HPDE6-E6E7 (cell line): ENCODE data around the gene LCE6A.

ENCODE experiments used
- DNase-seq: peaks from one replicate; pipeline ENCODE4 v3.0.0; 2011; ENCODE audit warnings: missing footprints; ENCODE audit errors: extremely low spot score

Gene LCE6A

DNA sequence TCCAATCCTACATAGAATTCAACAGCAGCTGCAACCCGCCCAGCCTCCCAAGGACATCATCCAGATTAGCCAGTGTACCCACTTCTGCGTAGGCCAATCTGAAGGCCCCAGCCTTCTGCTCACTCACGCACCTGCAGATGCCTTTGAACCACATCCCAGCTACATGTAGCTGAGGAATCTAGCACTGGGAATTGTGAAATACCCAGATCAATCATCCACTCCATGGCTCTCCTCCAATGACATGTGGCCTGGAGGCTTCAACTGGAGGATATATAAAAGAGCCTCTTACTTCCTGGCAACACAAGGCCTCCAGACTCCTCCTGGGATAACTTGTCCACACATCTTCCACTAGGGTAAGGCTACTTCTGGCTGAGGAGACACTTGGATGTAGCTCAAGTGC is at the start of gene LCE6A:
Gene LCE6A, plus strand, starts transcription at position 301 of the 400 bp plus-strand sequence. CDS start 665 bp downstream, outside the sequence.
- no peak for DNase-seq

- no peak for DNase-seq
These were observed 47.0 kb upstream of the LCE6A start for GRCh38 chr1:152795686-152796085.

GRCh38 chr1:152796421-152796820 is 46.2 kb upstream of the LCE6A start, which contains the start of gene LCE1D:
LCE1D (plus strand) TSS chr1:152796721; CDS start chr1:152797795, 1,074 bp downstream.
- no peak for DNase-seq

DNA sequence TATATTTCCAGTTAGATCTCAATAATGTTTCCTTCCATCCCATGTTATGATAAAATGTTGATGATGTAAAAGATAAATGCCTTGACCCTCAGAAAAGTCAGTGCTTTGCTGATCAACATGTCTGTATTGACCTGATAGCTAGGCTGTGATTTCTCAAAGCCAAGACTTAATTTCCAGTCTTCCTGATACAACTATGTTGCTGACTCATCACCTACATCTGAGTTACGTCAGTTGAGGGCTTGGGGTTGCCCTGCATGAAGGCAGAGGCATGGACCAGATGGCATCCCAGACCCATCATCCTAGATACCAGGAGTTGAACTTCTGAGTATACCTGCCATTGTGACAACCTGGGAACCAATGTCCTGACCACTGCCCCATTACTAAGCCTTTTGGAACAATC is 41.3 kb upstream of the LCE6A start:
- no peak for DNase-seq

DNA sequence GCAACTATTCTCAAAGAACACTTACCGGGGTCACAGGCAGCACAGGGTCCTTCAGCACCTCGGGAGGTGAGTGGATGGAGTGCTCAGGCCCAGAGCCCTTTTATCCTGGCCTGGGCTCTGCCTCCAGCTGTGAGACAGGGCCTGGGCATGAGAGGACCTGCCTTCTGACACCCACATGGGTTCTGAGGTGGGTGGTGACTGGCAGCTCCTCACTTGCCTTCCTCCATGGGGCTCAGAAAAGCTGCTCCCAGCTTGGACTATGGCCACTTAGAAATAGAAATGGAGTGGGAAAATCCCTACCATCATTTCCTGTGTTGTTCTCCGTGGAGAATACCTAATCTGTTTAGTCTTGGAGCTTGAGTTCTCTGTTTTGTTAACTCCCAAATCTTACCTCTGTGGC is 36.1 kb upstream of the LCE6A start, which contains the start of gene LCE1C:
Gene LCE1C, minus strand, starts transcription at position 76 of the 400 bp plus-strand sequence. CDS start 1,173 bp downstream, outside the sequence.
- DNase-seq: no peak

GRCh38 chr1:152811050-152811449 is 31.6 kb upstream of the LCE6A start:
- peak; percentile 28 for DNase-seq

DNA sequence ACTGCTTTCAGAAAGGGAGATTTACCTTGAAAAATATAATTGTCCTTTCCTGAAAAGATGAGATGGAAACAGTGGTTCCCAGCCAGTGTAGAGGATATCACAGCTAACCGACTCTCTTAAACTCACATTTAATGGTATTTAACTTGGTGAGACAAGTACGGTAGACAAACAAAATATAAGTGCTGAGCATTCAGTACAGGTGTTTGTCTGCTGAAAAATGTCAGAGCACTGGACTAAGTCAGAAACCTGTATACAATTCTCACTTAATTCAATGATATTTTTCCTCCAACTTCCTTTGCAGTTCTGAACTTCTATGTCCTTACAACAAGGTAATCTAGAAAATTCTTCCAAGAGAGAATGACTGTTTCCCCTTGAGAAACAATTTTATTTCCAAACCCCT is 31.0 kb upstream of the LCE6A start, which contains the start of gene LCE1B:
Gene LCE1B, plus strand, starts transcription at position 301 of the 400 bp plus-strand sequence. CDS start 476 bp downstream, outside the sequence.
- DNase-seq: no peak

GRCh38 chr1:152817309-152817708 is 25.3 kb upstream of the LCE6A start:
- no peak for DNase-seq

GRCh38 chr1:152823294-152823693 is 19.4 kb upstream of the LCE6A start:
- DNase-seq: no peak

DNA sequence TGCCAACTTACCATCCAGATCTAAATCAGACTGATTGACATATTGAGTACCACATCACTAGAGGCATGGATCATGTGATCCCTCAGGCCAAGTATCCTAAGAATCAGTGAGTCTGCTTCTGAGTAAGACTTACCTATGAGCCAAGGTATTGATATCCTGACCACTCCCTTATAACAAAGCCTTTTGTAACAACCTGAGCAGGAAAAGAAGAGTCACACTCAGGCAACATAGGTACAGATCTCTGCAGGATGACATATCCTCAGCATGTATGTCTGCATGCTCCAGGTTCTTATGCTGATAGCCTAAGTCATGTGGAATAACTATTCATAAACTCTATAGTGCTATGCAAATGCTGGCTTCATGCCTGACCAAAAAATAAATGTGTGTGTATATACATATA is 17.7 kb upstream of the LCE6A start:
- DNase-seq: no peak

DNA sequence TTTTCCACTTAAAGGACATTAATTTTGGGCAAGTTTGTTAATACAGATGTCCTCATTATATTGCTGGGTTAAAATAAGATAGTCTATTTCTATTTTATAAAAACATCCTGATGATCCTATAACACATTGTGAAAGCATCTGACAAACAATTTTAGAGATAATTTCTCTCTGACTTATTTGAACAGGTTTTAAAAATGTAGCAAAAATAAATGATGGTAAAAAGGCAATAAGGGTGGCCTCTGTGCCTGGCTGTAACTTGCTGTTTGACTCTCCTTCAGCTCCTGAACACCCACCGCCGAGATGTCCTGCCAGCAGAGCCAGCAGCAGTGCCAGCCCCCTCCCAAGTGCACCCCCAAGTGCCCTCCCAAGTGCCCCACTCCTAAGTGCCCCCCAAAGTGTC is 15.5 kb upstream of the LCE6A start, which contains the start of gene LCE1A:
Gene LCE1A, plus strand, starts transcription at position 301 of the 400 bp plus-strand sequence. Its CDS starts 0 bp downstream, at position 301.
- DNase-seq: no peak

DNA sequence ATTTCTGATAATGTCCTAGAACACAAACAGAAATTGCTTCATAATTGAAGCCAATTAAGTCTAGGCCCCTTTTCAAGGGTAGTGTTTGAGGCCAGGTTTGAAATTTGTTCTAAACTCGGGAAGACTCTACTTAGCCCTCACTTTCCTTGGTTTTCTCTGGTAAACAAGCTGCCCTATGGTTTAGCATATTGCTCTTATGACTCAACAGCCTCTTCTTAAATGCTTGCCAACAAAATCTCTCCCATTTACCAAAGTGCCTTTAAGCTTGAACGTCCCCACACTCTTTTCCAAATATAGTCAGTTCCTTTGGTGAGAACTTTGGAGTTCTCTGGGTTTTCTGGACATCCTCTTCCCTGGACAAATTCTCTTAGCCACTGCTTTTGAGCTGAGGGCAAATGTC is 5.8 kb upstream of the LCE6A start:
- DNase-seq: no peak

- DNase-seq: no peak
These were observed 13.0 kb downstream of the LCE6A start for GRCh38 chr1:152855661-152856060.

- no peak for DNase-seq
These were observed 15.4 kb downstream of the LCE6A start for GRCh38 chr1:152858062-152858461.

DNA sequence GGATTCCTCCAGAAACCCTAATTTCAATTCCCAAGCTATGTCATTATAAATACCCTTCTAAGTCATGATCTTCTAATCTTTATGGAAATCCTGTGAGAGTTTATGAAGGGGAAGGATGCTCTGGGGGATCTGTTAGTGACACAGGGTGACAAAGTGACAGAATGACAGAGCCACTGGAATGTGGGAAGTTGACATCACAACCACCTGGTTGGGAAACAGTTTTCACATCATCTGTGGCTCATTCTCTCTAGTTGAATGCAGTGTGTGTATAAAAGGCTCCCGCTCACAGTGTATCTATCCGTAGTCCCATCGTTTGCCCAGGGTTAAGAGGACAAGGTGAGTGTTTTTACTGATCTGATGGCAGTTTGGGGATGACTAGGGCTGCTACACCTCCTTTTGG is 17.0 kb downstream of the LCE6A start, which contains the start of gene LCE7A:
Gene LCE7A, plus strand, starts transcription at position 301 of the 400 bp plus-strand sequence. CDS start 702 bp downstream, outside the sequence.
- no peak for DNase-seq

- DNase-seq: no peak
These were observed 17.5 kb downstream of the LCE6A start for GRCh38 chr1:152860129-152860528.

DNA sequence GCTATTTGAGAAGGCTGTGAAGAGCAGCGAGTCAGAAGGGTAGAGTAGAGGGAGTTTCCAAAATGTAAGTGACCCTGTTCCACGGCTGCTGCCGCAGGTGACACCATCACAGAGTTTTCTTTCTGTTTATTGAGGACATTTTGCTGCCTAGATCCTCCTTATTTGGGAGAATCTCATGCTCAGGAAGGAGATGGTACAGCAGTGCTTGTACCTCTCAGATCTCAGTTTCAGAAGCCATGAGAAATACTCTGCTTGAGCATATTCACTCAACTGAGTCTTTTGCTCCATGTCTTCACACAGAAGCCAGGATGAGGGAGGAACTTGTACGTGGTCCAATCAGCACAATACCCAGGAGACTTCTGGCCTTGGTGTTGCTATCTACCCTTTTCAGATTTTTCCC is 18.7 kb downstream of the LCE6A start:
- DNase-seq: no peak

DNA sequence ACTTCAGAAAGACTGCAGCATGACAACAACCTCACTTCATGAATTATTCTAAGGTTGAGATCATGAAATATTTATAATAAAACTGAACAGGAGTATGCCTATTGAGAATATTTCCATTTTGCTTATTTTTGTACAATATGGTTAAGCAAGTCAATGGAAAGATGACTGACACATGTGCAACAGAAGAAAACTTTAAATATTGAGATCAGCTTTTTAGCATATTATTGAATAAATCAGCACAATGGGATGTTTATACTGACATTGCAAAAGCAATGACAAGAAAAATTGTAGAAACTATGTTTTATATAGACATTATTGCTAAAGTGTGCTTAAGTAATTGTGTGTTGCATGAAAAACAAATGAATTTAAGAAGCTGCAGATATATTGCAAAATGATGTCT is 21.8 kb downstream of the LCE6A start:
- DNase-seq: no peak

DNA sequence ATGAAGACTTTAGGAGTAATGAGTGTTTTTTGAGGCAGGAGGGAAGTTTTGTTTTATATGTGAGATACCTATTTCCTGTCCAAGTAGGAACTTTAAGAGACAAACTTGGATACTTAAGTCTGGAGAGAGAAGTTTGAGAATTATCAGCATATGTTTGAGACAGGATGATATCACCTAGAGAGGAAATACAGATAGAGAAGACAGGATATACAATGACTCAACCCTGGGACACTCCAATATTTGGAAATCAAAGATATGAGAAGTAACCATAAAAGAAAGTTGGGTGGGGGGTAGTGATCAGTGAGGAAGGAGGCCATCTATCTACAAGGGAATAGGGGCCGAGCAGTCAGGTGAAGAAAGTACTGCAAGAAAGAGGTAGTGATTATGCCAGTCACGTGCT is 23.7 kb downstream of the LCE6A start:
- no peak for DNase-seq

DNA sequence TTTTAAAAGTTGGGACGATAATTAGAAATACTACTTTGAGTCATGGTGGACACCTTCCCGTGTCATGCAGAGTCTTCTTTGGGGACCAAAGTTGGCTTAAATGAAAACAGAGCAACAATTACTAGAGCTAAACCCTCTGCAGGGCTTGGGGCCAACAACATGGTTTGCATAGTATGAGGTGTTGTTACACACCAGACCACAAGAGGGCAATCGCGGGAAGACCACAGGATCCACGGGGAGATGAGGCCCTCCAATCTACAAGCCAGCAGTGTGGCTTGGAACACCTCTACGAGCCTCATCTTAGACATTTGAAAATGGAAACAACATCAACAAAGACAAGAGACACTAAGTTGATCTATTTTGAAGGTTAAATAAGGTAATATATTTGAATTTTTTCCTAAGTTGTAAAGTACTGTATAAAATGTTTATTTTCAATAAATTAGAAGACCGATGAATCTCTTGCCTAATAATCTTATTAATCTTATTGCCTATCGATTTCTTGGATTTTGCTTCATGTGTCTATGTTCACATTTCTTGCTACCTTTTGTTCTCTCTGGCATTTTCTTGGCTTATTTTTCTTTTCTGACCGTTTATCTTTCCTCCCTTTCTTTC is 27.3 kb downstream of the LCE6A start:
- peak; percentile 74 for DNase-seq

- DNase-seq: peak; percentile 71
These were observed 28.4 kb downstream of the LCE6A start for GRCh38 chr1:152870831-152871730.

DNA sequence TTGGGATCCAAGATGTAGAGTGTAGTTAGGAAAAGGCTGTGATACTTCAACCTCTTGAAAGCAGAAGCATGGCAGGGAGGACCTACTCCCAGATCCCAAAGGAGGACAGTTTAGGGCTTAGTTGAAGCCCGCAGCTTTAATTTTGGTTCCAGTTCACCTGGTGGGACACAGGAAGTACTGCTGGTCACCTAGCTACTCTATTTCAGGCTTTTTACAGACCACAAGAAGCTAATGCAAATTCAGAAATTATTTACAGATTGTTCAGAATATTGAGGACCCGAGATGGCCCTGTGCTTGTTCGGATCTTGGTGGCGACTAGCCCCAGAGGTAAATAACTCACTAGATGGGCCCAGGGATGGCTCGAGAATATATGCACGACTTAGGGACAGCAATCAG is 29.1 kb downstream of the LCE6A start:
- DNase-seq: no peak
